ENCODE measurements around the gene DUOX1. TPM values are rescaled to one million over a fixed set of nuclear protein-coding genes. Genes with fewer than 3 reads are reported as not detected.

The DUOX1 gene
- total RNA-seq, 2 donors from 2014 or later: 0.26 to 0.66 TPM

- H3K27me3 ChIP-seq: no peaks in the 10 kb centered on the region
- no peaks in the 10 kb centered on the region for H3K9me3 ChIP-seq
- peaks cover 7% of the 10 kb centered on the region for H3K4me1 ChIP-seq
- DNase-seq (no peak), ATAC-seq (no peak)
- no peak overlapping the region for H3K27ac ChIP-seq
- H3K4me3 ChIP-seq: no peak overlapping the region
- H3K36me3 ChIP-seq (replicated peaks in 1 of 2; ENCODE audit: insufficient read depth in 1 of 2, low read depth in 2 of 2): no peaks in the 10 kb centered on the region
- intact Hi-C loops (cut with DNase I): no loop called here
- no peak for TF ChIP-seq CTCF (IDR thresholded peaks at IDR 0.05)
- no peak for TF ChIP-seq POLR2A (IDR thresholded peaks at IDR 0.05)
- WGBS, 2 donors: 26 to 57% methylated on average over 1 of the region's 1 CpG
Observed at GRCh38 chr15:45182996-45183395, 53.2 kb downstream of the DUOX1 start.

GRCh38 chr15:45183511-45183910 is 53.7 kb downstream of the DUOX1 start:
- DNase-seq (no peak), ATAC-seq (no peak)
- no peak for TF ChIP-seq POLR2A (IDR thresholded peaks at IDR 0.05)
- TF ChIP-seq CTCF (IDR thresholded peaks at IDR 0.05): no peak
- Histone ChIP-seq H3K36me3 (replicated peaks in 1 of 2; ENCODE audit: insufficient read depth in 1 of 2, low read depth in 2 of 2) (no peaks in the 10 kb centered on the region), H3K27me3 (no peaks in the 10 kb centered on the region), H3K4me3 (no peak overlapping the region), H3K4me1 (peaks cover 12% of the 10 kb centered on the region), H3K9me3 (no peaks in the 10 kb centered on the region), H3K27ac (no peak overlapping the region)
- intact Hi-C loops (cut with DNase I): no loop called here
- 87 to 100% methylated on average over 1 to 2 of the region's 2 CpGs for WGBS, 2 donors

GRCh38 chr15:45184562-45185041 is 54.8 kb downstream of the DUOX1 start:
- whole genome bisulfite sequencing, 2 donors: 56 to 86% methylated on average over 1 to 9 of the region's 9 CpGs
- no peaks in the 10 kb centered on the region for H3K9me3 ChIP-seq
- no peak for TF ChIP-seq POLR2A (IDR thresholded peaks at IDR 0.05)
- TF ChIP-seq CTCF (IDR thresholded peaks at IDR 0.05): no peak
- DNase-seq (no peak), ATAC-seq (no peak)
- no peaks in the 10 kb centered on the region for H3K36me3 ChIP-seq (replicated peaks in 1 of 2; ENCODE audit: insufficient read depth in 1 of 2, low read depth in 2 of 2)
- no peaks in the 10 kb centered on the region for H3K27me3 ChIP-seq
- peaks cover 15% of the 10 kb centered on the region for H3K4me1 ChIP-seq
- no peak overlapping the region for H3K27ac ChIP-seq
- H3K4me3 ChIP-seq: no peak overlapping the region
- intact Hi-C loops (cut with DNase I): no loop called here

GRCh38 chr15:45185069-45185779 is 55.4 kb downstream of the DUOX1 start:
- 90 to 92% methylated on average over 2 to 3 of the region's 3 CpGs for WGBS, 2 donors

More at GRCh38 chr15:45185069-45185779, 55.4 kb downstream of the DUOX1 start:
- DNase-seq: no peak
- no peak for TF ChIP-seq CTCF (IDR thresholded peaks at IDR 0.05)
- TF ChIP-seq POLR2A (IDR thresholded peaks at IDR 0.05): no peak
- Histone ChIP-seq H3K4me3 (no peak overlapping the region), H3K27me3 (no peaks in the 10 kb centered on the region), H3K27ac (no peak overlapping the region), H3K36me3 (replicated peaks in 1 of 2; ENCODE audit: insufficient read depth in 1 of 2, low read depth in 2 of 2) (no peaks in the 10 kb centered on the region), H3K9me3 (no peaks in the 10 kb centered on the region), H3K4me1 (peaks cover 15% of the 10 kb centered on the region)
- intact Hi-C loops (cut with DNase I): no loop called here
- ATAC-seq: no peak
